ENCODE measurements around the gene PRDM15.

DNA sequence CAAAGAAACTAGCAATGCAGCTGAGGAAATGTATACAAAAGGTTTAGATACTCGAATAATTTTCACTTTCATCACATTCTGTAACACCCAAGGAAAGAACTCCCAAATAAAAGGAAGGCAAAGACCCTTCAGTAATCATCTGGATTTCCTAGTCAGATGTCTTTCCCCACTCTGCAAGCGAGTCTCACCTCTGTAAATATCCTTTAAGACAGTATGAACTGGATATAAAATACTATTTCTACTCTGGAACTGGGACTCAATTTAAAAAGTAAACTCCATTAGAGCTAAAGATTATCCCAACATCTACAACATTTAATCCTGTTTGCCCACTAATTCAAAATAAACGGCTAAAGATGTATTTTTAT lies 47.6 kb upstream of the PRDM15 start:
- TF ChIP-seq, protein P1, sequence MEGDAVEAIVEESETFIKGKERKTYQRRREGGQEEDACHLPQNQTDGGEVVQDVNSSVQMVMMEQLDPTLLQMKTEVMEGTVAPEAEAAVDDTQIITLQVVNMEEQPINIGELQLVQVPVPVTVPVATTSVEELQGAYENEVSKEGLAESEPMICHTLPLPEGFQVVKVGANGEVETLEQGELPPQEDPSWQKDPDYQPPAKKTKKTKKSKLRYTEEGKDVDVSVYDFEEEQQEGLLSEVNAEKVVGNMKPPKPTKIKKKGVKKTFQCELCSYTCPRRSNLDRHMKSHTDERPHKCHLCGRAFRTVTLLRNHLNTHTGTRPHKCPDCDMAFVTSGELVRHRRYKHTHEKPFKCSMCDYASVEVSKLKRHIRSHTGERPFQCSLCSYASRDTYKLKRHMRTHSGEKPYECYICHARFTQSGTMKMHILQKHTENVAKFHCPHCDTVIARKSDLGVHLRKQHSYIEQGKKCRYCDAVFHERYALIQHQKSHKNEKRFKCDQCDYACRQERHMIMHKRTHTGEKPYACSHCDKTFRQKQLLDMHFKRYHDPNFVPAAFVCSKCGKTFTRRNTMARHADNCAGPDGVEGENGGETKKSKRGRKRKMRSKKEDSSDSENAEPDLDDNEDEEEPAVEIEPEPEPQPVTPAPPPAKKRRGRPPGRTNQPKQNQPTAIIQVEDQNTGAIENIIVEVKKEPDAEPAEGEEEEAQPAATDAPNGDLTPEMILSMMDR (IDR thresholded peaks at IDR 0.05): no peak
- TF ChIP-seq POLR2A (IDR thresholded peaks at IDR 0.05): no peak
- no peak for TF ChIP-seq POLR2AphosphoS5 (IDR thresholded peaks at IDR 0.05)
- TF ChIP-seq EP300 (IDR thresholded peaks at IDR 0.05): no peak
